SK-N-SH (cell line): Measurements from ENCODE around the gene ZNF32.

Experiments
- CHD2 ChIP-seq: fragments of 150-350 bp; IDR thresholded peaks from 2 replicates; pipeline ENCODE4 v1.6.1; 2018; ENCODE audit warnings: low read length; ENCODE audit not compliant: partially characterized antibody
- CTCF ChIP-seq: fragments of 200-600 bp; sonication (generic); IDR thresholded peaks from 2 replicates; pipeline ENCODE4 v1.6.1; 2017; ENCODE audit warnings: antibody characterized with exemption, mild to moderate bottlenecking, moderate library complexity
- ELF1 ChIP-seq: IDR thresholded peaks from 2 replicates; pipeline ENCODE4 v1.4.0; 2012
- FOXJ3 ChIP-seq: sonication (generic); formaldehyde crosslinking; IDR thresholded peaks from 2 replicates; pipeline ENCODE4 v1.5.1; 2020; ENCODE audit warnings: mild to moderate bottlenecking, missing genetic modification reagents
- MXI1 ChIP-seq: IDR thresholded peaks from 2 replicates; pipeline ENCODE4 v1.6.1; 2012; ENCODE audit warnings: mild to moderate bottlenecking, low read depth, low read length, improper control_type of control experiment
- NFIC ChIP-seq: IDR thresholded peaks from 2 replicates; pipeline ENCODE4 v1.4.0; 2012; ENCODE audit warnings: borderline replicate concordance
- NRF1 ChIP-seq: IDR thresholded peaks from 2 replicates; pipeline ENCODE4 v1.6.1; 2012; ENCODE audit warnings: low read depth, mild to moderate bottlenecking, low read length
- PBX3 ChIP-seq: IDR thresholded peaks from 2 replicates; pipeline ENCODE4; 2012
- POLR2AphosphoS5 ChIP-seq: IDR thresholded peaks from 2 replicates; pipeline ENCODE4 v1.6.1; 2012; ENCODE audit warnings: low read depth, low read length
- SIN3A ChIP-seq: IDR thresholded peaks from 2 replicates; pipeline ENCODE4 v1.6.1; 2012; ENCODE audit warnings: low read depth, mild to moderate bottlenecking, low read length, moderate library complexity, borderline replicate concordance
- SMC3 ChIP-seq: IDR thresholded peaks from 2 replicates; pipeline ENCODE4 v1.6.1; 2012; ENCODE audit warnings: low read depth, low read length, improper control_type of control experiment
- TAF1 ChIP-seq: IDR thresholded peaks from 2 replicates; pipeline ENCODE4 v1.6.1; 2012; ENCODE audit warnings: low read depth, mild to moderate bottlenecking, low read length, moderate library complexity, borderline replicate concordance
- YY1 ChIP-seq: IDR thresholded peaks from 2 replicates; pipeline ENCODE4 v1.4.0; 2012; ENCODE audit warnings: low read depth, mild to moderate bottlenecking
- ZBTB33 ChIP-seq: IDR thresholded peaks from 2 replicates; pipeline ENCODE4 v1.4.0; 2012; ENCODE audit warnings: low read depth, borderline replicate concordance

- no peak for TF ChIP-seq CTCF
- TF ChIP-seq YY1, result no peak
- no peak for TF ChIP-seq PBX3
- no peak for TF ChIP-seq CHD2
- TF ChIP-seq TAF1, result no peak
- TF ChIP-seq NFIC, result no peak
- no peak for TF ChIP-seq POLR2AphosphoS5
- TF ChIP-seq FOXJ3, result no peak
- TF ChIP-seq SMC3, result no peak
- TF ChIP-seq MXI1, result no peak
- no peak for TF ChIP-seq ZBTB33
- no peak for TF ChIP-seq ELF1
- TF ChIP-seq NRF1, result no peak
- TF ChIP-seq SIN3A, result no peak
Observed at GRCh38 chr10:43669386-43669785, 20.7 kb upstream of the ZNF32 start.
